H9 (cell line): ENCODE results near the gene MOB3B. TPM values are rescaled to one million over a fixed set of nuclear protein-coding genes. Genes with fewer than 3 reads are reported as not detected.
A peak's percentile ranks its signal among the peaks of the same experiment; 100 is the strongest.

ENCODE experiments used
- DNase-seq: peaks from one replicate; pipeline ENCODE4 v3.0.0-alpha.2; 2017
- H2AFZ ChIP-seq: one replicate; pipeline ENCODE4 v1.6.1; 2013; ENCODE audit warnings: mild to moderate bottlenecking, low read length, control low read depth, moderate library complexity
- H2AK5ac ChIP-seq: 2 replicates; pipeline ENCODE4 v1.6.1; 2013; ENCODE audit warnings: low read length, control low read depth, mixed read lengths; ENCODE audit not compliant: insufficient read length
- H2BK120ac ChIP-seq: one replicate; pipeline ENCODE4 v1.6.1; 2013; ENCODE audit warnings: low read depth, mild to moderate bottlenecking, low read length, control low read depth, inconsistent platforms; ENCODE audit not compliant: poor library complexity, severe bottlenecking
- H2BK12ac ChIP-seq: 2 replicates; pipeline ENCODE4 v1.6.1; 2013; ENCODE audit warnings: low read length, control low read depth, mixed read lengths, low read depth; ENCODE audit not compliant: insufficient read length
- H2BK15ac ChIP-seq: 2 replicates; pipeline ENCODE4 v1.6.1; 2013; ENCODE audit warnings: low read depth, low read length, control low read depth
- H2BK20ac ChIP-seq: one replicate; pipeline ENCODE4 v1.6.1; 2013; ENCODE audit warnings: low read depth, mild to moderate bottlenecking, low read length, control low read depth, inconsistent platforms; ENCODE audit not compliant: poor library complexity, severe bottlenecking
- H2BK5ac ChIP-seq: 2 replicates; pipeline ENCODE4 v1.6.1; 2013; ENCODE audit warnings: low read length, control low read depth, mixed read lengths; ENCODE audit not compliant: insufficient read length
- H3K14ac ChIP-seq: 2 replicates; pipeline ENCODE4 v1.6.1; 2013; ENCODE audit warnings: low read length, control low read depth; ENCODE audit not compliant: insufficient read depth
- H3K18ac ChIP-seq: 2 replicates; pipeline ENCODE4 v1.6.1; 2013; ENCODE audit warnings: low read depth, mild to moderate bottlenecking, mixed read lengths, low read length, control low read depth; ENCODE audit not compliant: insufficient read length
- H3K23ac ChIP-seq: 2 replicates; pipeline ENCODE4 v1.6.1; 2013; ENCODE audit warnings: low read length, control low read depth, mixed read lengths, low read depth; ENCODE audit not compliant: insufficient read length
- H3K23me2 ChIP-seq: 2 replicates; pipeline ENCODE4 v1.6.1; 2013; ENCODE audit warnings: low read depth, mild to moderate bottlenecking, mixed read lengths, low read length, control low read depth; ENCODE audit not compliant: insufficient read length, poor library complexity, severe bottlenecking
- H3K27ac ChIP-seq: 2 replicates; pipeline ENCODE4 v1.5.1; 2013; ENCODE audit warnings: low read length, control low read depth, mixed read lengths, low read depth; ENCODE audit not compliant: insufficient read length
- H3K27me3 ChIP-seq: 2 replicates; pipeline ENCODE4 v1.6.1; 2013; ENCODE audit warnings: low read length, control low read depth, inconsistent platforms; ENCODE audit not compliant: insufficient read depth
- H3K4ac ChIP-seq: 2 replicates; pipeline ENCODE4 v1.6.1; 2013; ENCODE audit warnings: low read depth, mild to moderate bottlenecking, control low read depth, inconsistent platforms, low read length, moderate library complexity
- H3K4me1 ChIP-seq: 2 replicates; pipeline ENCODE4 v1.6.1; 2013; ENCODE audit warnings: low read length, control low read depth, inconsistent platforms; ENCODE audit not compliant: insufficient read depth
- H3K4me2 ChIP-seq: 2 replicates; pipeline ENCODE4 v1.6.1; 2013; ENCODE audit warnings: low read length, control low read depth, mixed read lengths; ENCODE audit not compliant: insufficient read length, insufficient read depth
- H3K56ac ChIP-seq: 2 replicates; pipeline ENCODE4 v1.6.1; 2013; ENCODE audit warnings: low read depth, mild to moderate bottlenecking, mixed read lengths, low read length, control low read depth; ENCODE audit not compliant: insufficient read length
- H3K79me1 ChIP-seq: 2 replicates; pipeline ENCODE4 v1.6.1; 2013; ENCODE audit warnings: low read depth, mild to moderate bottlenecking, moderate library complexity, low read length, control low read depth, inconsistent platforms; ENCODE audit not compliant: insufficient read depth, poor library complexity, severe bottlenecking
- H3K79me2 ChIP-seq: 2 replicates; pipeline ENCODE4 v1.6.1; 2013; ENCODE audit warnings: low read length, control low read depth, inconsistent platforms; ENCODE audit not compliant: insufficient read depth
- H3K9ac ChIP-seq: 2 replicates; pipeline ENCODE4 v1.6.1; 2013; ENCODE audit warnings: low read length, control low read depth, mixed read lengths; ENCODE audit not compliant: insufficient read length; ENCODE audit errors: extremely low read depth
- H3K9me3 ChIP-seq: one replicate; pipeline ENCODE4 v1.6.1; 2013; ENCODE audit warnings: low read depth, low read length, inconsistent platforms; ENCODE audit not compliant: control insufficient read depth
- H3T11ph ChIP-seq: one replicate; pipeline ENCODE4 v1.6.1; 2013; ENCODE audit warnings: mild to moderate bottlenecking, low read length, control low read depth, inconsistent platforms
- H4K20me1 ChIP-seq: one replicate; pipeline ENCODE4 v1.6.1; 2013; ENCODE audit not compliant: control insufficient read depth, insufficient read length, insufficient read depth
- H4K5ac ChIP-seq: 2 replicates; pipeline ENCODE4 v1.6.1; 2013; ENCODE audit warnings: low read depth, mild to moderate bottlenecking, mixed read lengths, low read length, control low read depth; ENCODE audit not compliant: insufficient read length
- H4K8ac ChIP-seq: replicated peaks from 2 replicates; pipeline ENCODE4 v1.6.1; 2013; ENCODE audit warnings: low read length, control low read depth, mixed read lengths, low read depth; ENCODE audit not compliant: insufficient read length
- H4K91ac ChIP-seq: 2 replicates; pipeline ENCODE4 v1.6.1; 2013; ENCODE audit warnings: low read depth, mild to moderate bottlenecking, moderate library complexity, mixed read lengths, low read length, control low read depth; ENCODE audit not compliant: insufficient read length
- H3K27ac Mint-ChIP-seq, 3 experiments: 2 replicates in 2 of 3; 3 replicates in 1 of 3; pipeline ENCODE4 v1.8.0; 2020 to 2021; ENCODE audit warnings: mixed read lengths in 3 of 3, mild to moderate bottlenecking in 1 of 3, moderate library complexity in 1 of 3
- H3K27me3 Mint-ChIP-seq: 2 replicates; pipeline ENCODE4 v1.8.0; 2021; ENCODE audit warnings: low read depth, mild to moderate bottlenecking, moderate library complexity, mixed read lengths
- H3K36me3 Mint-ChIP-seq, 3 experiments: 2 replicates in 2 of 3; 3 replicates in 1 of 3; pipeline ENCODE4 v1.8.0; 2020 to 2021; ENCODE audit warnings: low read depth in 3 of 3, mixed read lengths in 3 of 3; ENCODE audit not compliant: insufficient read depth in 1 of 3
- H3K4me1 Mint-ChIP-seq, 2 experiments: 2 replicates each; pipeline ENCODE4 v1.8.0; 2020; ENCODE audit warnings: mixed read lengths in 2 of 2
- H3K4me3 Mint-ChIP-seq, 2 experiments: 2 replicates in 1 of 2; 3 replicates in 1 of 2; pipeline ENCODE4 v1.8.0; 2020 to 2021; ENCODE audit warnings: mild to moderate bottlenecking in 2 of 2, mixed read lengths in 2 of 2, moderate library complexity in 1 of 2
- H3K9me3 Mint-ChIP-seq, 2 experiments: 2 replicates in 1 of 2; 3 replicates in 1 of 2; pipeline ENCODE4 v1.8.0; 2020; ENCODE audit warnings: mild to moderate bottlenecking in 2 of 2, mixed read lengths in 2 of 2, moderate library complexity in 1 of 2
- CTCF ChIP-seq: fragments of 200-600 bp; sonication (generic); conservative IDR thresholded peaks from 3 replicates; pipeline ENCODE4 v1.8.0; 2021; ENCODE audit warnings: antibody characterized with exemption, mild to moderate bottlenecking
- WGBS: extraction: QIAGEN DNeasy Blood & Tissue Kit; methylation state at CpG from one replicate; pipeline ENCODE4 v1.1.7; 2013; ENCODE audit warnings: missing lambda C conversion rate, low lambda C conversion rate, mixed read lengths; ENCODE audit not compliant: insufficient read length; ENCODE audit errors: extremely low coverage; 5-methylcytosine and 5-hydroxymethylcytosine counted together
- total RNA-seq: library from RNA; stranded (reverse); gene quantifications from 2 replicates; pipeline ENCODE4 v1.2.1, GENCODE V29; 2021

Gene MOB3B
- total RNA-seq, 1 experiment from 2014 or later: 9.8 TPM

DNA sequence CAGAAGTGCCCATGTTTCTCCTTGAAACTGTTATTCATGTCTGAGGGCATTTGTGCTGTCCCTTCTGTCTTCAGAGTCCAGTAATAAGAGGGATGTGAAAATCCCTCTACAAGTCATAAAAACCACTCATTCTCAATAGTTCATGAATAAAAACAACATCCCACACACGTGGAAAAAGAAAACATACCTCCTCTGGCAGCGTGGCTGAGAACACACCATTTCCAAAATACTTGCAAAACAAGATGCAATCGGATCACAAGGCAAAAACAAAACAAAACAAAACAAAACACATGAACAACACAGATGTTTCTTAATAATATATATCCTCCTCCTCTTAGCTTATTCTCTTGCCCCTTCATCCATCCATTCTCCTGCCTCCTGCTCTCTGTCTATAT is 161.7 kb downstream of the MOB3B start:
- H4K20me1 ChIP-seq: no peaks in the 10 kb centered on the region
- Mint-ChIP-seq H3K4me3 (peak overlapping the region in 1 of 2 experiments; percentile 38; a peak in 3 of 5 replicates), H3K27me3 (no peaks in the 10 kb centered on the region), H3K4me1 (peaks cover 63 to 66% of the 10 kb centered on the region in 2 experiments), H3K9me3 (no peaks in the 10 kb centered on the region), H3K36me3 (peaks cover 0 to 6% (median 0%) of the 10 kb centered on the region in 3 experiments; a peak in 3 of 7 replicates), H3K27ac (peak overlapping the region in 2 of 3 experiments; percentile 2 to 17; a peak in 1 of 7 replicates)
- H4K8ac ChIP-seq: no peak overlapping the region
- no peaks in the 10 kb centered on the region for H3K79me2 ChIP-seq
- whole genome bisulfite sequencing: no CpG with 5 or more reads among the region's 3 CpGs
- DNase-seq: no peak
- no peak overlapping the region for H3K56ac ChIP-seq
- H4K91ac ChIP-seq: no peak overlapping the region
- no peaks in the 10 kb centered on the region for H3K79me1 ChIP-seq
- no peak overlapping the region for H3K4ac ChIP-seq
- H3K14ac ChIP-seq: no peak overlapping the region
- H3K4me2 ChIP-seq: no peak overlapping the region
- no peak for TF ChIP-seq CTCF
- no peak overlapping the region for H2BK15ac ChIP-seq
- no peak overlapping the region for H2BK5ac ChIP-seq
- H3K18ac ChIP-seq: no peak overlapping the region
- H2BK120ac ChIP-seq: no peak overlapping the region
- no peak overlapping the region for H4K5ac ChIP-seq
- H3K23ac ChIP-seq: no peak overlapping the region
- no peak overlapping the region for H3K27ac ChIP-seq
- H2BK20ac ChIP-seq: no peak overlapping the region
- H2AFZ ChIP-seq: no peak overlapping the region
- no peaks in the 10 kb centered on the region for H3K9me3 ChIP-seq
- H3K4me1 ChIP-seq: peaks cover 29% of the 10 kb centered on the region
- no peak overlapping the region for H2AK5ac ChIP-seq
- no peak overlapping the region for H2BK12ac ChIP-seq
- no peaks in the 10 kb centered on the region for H3K27me3 ChIP-seq
- H3T11ph ChIP-seq: no peak overlapping the region
- no peak overlapping the region for H3K9ac ChIP-seq
- H3K23me2 ChIP-seq: no peaks in the 10 kb centered on the region
